ES-I3 (cell line): ENCODE results near the gene REC114.
"Not testable (repeated sequence)": the region's sequence is repeated elsewhere in the genome, so short reads cannot be mapped to it uniquely, and the experiment has no call there.

Experiments used
- H3K36me3 ChIP-seq: 2 replicates; pipeline ENCODE4 v1.6.1; 2013; ENCODE audit warnings: mild to moderate bottlenecking, low read length, control low read depth, moderate library complexity; ENCODE audit not compliant: insufficient read depth
- H3K4me1 ChIP-seq: 2 replicates; pipeline ENCODE4 v1.6.1; 2013; ENCODE audit warnings: mild to moderate bottlenecking, control low read depth, low read length; ENCODE audit not compliant: insufficient read depth
- H3K9ac ChIP-seq: 2 replicates; pipeline ENCODE4 v1.6.1; 2013; ENCODE audit warnings: low read depth, mild to moderate bottlenecking, low read length, moderate library complexity
- H3K9me3 ChIP-seq: 2 replicates; pipeline ENCODE4 v1.6.1; 2013; ENCODE audit warnings: mild to moderate bottlenecking, low read length, moderate library complexity; ENCODE audit not compliant: control insufficient read depth, insufficient read depth

Gene REC114

GRCh38 chr15:73442968-73443367 is at the start of gene REC114:
REC114 (plus strand) TSS chr15:73443164; CDS start chr15:73443186, 22 bp downstream.
- Histone ChIP-seq H3K36me3 (no peaks in the 10 kb centered on the region), H3K4me1 (peaks cover 5% of the 10 kb centered on the region; the same call in 1 of the 2 replicates), H3K9me3 (no peaks in the 10 kb centered on the region), H3K9ac (no peak within 1 kb of the TSS)

DNA sequence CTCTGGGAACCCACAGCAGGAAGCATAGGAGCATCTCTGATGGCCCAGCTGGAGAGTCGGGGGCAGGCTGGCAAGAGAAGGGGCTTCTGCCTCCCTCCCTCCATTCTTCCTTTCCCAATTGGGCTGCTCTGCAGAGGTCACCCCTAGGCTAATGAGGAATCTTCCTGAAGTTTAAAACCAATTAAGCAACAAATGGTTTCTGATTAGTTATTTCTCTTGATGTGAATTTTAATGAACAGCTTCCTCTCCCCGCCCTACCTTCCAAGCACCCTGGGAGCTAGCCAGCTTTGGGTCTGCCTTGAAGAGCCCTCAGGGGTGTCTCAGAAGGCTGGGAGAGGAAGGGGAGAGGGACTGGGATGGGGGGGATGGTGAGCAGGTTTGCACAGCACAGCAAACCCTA is 49.6 kb upstream of the REC114 start:
- peaks cover 26% of the 10 kb centered on the region for H3K4me1 ChIP-seq

DNA sequence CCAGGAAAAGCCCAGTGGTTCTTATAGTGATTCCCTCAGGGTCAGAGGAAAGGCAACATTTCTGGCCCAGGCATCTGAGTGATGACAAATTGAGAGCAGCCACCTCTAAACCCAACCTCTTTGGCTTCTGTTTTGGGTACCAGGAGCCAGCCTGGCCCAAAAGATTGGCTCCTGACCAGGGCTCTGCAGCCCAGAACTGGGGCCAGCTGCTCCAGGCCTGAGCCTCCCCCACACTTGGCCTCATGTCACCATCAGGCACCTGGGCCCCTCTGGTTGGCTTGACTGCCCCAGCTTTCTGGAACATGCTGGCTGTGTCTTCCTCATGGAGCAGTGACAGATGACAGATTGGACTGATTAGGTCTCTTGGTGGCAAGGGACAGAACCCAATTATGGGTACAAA is 48.2 kb upstream of the REC114 start:
- Histone ChIP-seq H3K9me3 (no peaks in the 10 kb centered on the region), H3K36me3 (no peaks in the 10 kb centered on the region), H3K4me1 (peaks cover 21% of the 10 kb centered on the region), H3K9ac (no peak overlapping the region)

More for the DNA sequence above, 49.6 kb upstream of the REC114 start:
- Histone ChIP-seq H3K9ac (no peak overlapping the region), H3K9me3 (no peaks in the 10 kb centered on the region), H3K36me3 (no peaks in the 10 kb centered on the region)

- Histone ChIP-seq H3K9me3 (no peaks in the 10 kb centered on the region), H3K36me3 (no peaks in the 10 kb centered on the region), H3K4me1 (peaks cover 17% of the 10 kb centered on the region), H3K9ac (no peak overlapping the region)
These were observed 47.3 kb upstream of the REC114 start for GRCh38 chr15:73395671-73396070.

DNA sequence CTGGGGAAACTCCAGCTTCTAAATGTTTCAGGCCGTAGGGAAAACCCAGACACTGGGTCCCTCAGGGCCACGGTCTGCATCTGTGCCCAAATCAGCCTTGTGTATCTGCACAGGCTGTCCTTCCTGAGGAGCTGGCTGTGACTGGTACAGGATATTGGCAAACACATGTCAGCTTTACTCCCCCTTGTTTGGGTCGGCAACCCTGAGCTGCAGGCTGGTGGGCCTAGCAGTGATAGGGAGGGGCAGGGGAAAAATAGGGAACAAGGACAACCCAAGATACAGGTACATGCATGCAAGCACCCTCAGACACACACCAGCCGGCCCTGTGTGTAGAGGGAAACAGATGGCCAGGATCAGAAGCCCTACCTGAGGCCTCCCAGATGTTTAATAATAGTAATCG is 45.5 kb upstream of the REC114 start:
- H3K9ac ChIP-seq: no peak overlapping the region
- H3K36me3 ChIP-seq: no peaks in the 10 kb centered on the region
- H3K9me3 ChIP-seq: no peaks in the 10 kb centered on the region
- peaks cover 17% of the 10 kb centered on the region for H3K4me1 ChIP-seq

GRCh38 chr15:73398861-73399260 is 44.1 kb upstream of the REC114 start:
- Histone ChIP-seq H3K9me3 (no peaks in the 10 kb centered on the region), H3K36me3 (no peaks in the 10 kb centered on the region), H3K9ac (no peak overlapping the region), H3K4me1 (peaks cover 21% of the 10 kb centered on the region)

DNA sequence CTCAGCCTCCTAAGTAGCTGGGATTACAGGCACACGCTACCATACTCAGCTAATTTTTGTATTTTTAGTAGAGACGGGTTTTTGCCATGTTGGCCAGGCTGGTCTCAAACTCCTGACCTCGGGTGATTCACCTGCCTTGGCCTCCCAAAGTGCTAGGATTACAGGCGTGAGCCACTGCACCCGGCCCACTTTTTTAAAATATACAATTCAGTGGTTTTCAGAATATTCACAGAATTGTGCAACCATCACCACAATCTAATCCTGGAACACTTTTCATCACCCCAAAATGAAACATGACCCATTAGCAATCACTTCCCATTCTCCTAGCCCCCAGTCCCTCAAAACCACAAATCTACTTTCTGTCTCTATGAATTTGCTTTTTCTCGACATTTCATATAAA is 42.7 kb upstream of the REC114 start:
- not testable (repeated sequence) for H3K9ac ChIP-seq, H3K9me3 ChIP-seq, H3K36me3 ChIP-seq
- peaks cover 21% of the 10 kb centered on the region for H3K4me1 ChIP-seq

DNA sequence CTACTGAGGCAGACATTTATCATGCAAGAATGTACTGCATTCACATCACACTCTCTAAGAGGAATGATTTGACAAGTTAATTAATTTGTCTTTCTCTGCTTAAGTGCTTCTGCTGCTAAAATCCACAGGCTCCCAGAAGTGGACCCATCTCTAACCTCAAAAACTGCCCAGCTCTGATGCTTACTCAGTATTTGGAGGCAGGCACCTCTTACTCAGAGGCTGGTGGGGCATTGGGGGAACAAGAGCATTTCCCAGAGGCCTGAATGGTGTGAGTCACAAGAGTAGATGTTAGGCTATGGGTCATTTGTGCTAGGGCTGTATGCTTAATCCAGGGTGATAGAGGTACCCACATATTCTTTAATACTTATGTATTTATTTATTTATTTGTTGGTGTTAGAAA is 39.8 kb upstream of the REC114 start:
- Histone ChIP-seq H3K9me3 (no peaks in the 10 kb centered on the region), H3K9ac (no peak overlapping the region), H3K4me1 (peaks cover 8% of the 10 kb centered on the region; the same call in 1 of the 2 replicates), H3K36me3 (no peaks in the 10 kb centered on the region)

DNA sequence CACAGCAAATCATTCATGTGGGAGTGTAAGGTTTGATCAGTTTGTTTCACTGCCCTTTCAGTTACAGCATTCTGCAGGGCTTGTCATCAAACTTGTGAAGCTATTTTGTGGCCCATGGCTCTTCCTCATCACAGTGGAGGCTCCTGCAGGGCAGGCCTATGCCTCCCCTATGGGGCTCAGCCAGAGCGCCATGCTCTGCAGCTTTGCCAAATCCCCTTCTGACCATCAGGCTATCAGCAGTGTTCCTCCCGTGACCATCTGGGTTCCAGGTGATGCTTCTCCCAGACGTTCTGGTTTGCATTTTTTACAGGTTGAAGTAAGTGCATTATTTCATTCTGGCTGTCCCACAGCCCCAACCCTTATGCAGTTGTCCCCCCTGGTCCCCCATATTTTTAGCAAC is 28.1 kb upstream of the REC114 start:
- Histone ChIP-seq H3K9ac (no peak overlapping the region), H3K9me3 (no peaks in the 10 kb centered on the region), H3K4me1 (no peaks in the 10 kb centered on the region), H3K36me3 (no peaks in the 10 kb centered on the region)

- 0 out of 2 replicates have a peak, but pooled peaks cover 5% of the 10 kb centered on the region for H3K4me1 ChIP-seq
- no peaks in the 10 kb centered on the region for H3K9me3 ChIP-seq
- H3K9ac ChIP-seq: no peak overlapping the region
- H3K36me3 ChIP-seq: no peaks in the 10 kb centered on the region
These were observed 18.5 kb upstream of the REC114 start for GRCh38 chr15:73424506-73424905.

DNA sequence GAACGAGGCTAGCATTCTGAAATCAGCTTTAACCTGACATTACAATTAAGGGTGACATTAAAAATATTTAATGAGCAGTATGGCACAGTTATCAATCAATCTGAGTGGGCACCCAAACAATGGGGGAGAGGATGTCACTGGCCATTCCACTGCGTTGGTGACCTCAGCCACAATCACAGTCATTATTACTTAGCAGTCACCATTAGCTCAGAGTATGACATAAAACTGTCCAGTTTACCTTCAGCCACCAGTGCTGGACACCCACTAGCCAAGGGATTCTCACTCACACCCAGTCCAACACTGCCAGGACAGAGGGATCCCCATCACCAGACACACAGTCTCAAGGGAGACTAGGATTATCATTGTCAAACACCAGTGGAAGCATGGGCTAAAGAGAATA is 17.5 kb upstream of the REC114 start:
- Histone ChIP-seq H3K36me3 (no peaks in the 10 kb centered on the region), H3K9me3 (no peaks in the 10 kb centered on the region), H3K4me1 (0 out of 2 replicates have a peak, but pooled peaks cover 5% of the 10 kb centered on the region), H3K9ac (no peak overlapping the region)

DNA sequence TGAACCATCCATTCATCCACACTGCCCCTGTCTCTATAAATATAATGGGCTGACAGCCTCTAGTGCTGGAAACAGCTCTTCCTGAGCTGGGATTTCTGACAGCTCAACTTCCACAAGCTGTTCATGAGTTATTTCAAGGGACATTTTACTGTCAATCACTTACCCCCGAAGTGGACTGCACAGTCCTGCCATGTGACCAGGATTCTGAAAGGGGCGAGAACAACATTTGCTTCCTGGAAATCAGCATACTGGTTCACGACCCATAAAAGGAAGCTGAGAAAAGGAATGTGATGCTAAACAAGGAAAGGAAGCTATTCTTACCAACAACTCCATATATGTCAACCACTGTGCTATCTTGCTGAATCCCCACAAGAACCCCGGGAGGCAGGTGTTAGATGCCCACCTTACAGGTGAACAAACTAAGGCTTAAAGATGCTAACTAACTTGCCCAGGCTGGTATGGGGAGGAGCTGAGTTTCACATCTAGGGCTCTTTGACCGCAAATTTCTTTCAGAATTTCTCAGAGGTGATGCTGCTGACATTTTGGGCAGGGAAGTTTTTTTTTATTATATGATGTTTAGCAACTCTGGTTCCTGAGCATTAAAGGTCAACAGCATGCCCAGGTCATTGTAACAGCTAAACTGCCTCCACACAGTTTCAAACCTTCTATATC is 16.5 kb upstream of the REC114 start:
- no peaks in the 10 kb centered on the region for H3K36me3 ChIP-seq
- no peak overlapping the region for H3K9ac ChIP-seq
- H3K4me1 ChIP-seq: 0 out of 2 replicates have a peak, but pooled peaks cover 5% of the 10 kb centered on the region
- H3K9me3 ChIP-seq: no peaks in the 10 kb centered on the region

DNA sequence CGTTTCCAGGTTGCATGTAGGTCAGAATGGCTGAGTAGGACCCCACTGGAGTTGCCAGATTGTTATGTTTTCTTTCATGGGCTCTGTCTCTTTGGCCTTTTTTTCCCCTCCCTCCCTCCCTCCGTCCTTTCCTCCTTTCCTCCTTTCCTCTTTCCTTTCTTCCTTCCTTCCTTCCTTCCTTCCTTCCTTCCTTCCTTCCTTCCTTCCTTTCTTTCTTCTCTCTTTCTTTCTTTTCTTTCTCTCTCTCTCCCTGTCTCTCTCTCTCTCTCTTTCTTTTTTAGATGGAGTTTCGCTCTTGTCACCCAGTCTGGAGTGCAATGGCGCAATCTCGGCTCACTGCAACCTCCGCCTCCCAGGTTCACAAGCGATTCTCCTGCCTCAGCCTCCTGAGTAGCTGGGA is 11.6 kb upstream of the REC114 start:
- H3K36me3 ChIP-seq, H3K4me1 ChIP-seq, H3K9me3 ChIP-seq, H3K9ac ChIP-seq: not testable (repeated sequence)

DNA sequence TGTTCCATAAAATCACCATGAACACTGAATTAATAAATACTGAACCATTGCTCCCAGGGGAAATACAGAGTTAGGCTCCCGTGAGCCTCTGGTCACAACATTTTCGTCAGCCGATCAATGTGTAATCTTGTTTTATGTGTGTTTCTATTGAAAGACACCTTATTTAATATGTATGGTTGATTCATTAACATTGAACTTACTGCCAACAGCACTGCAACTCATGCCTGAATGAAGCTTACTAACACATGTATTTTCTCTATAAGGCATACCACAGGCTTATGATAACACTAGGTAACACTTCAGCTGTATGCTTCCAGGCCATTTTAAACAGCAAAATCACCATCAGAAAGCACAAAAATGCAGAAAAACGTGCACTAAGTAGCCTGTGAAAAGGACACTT is 9.1 kb upstream of the REC114 start:
- Histone ChIP-seq H3K4me1 (peaks cover 21% of the 10 kb centered on the region), H3K9ac (no peak overlapping the region), H3K36me3 (no peaks in the 10 kb centered on the region), H3K9me3 (no peaks in the 10 kb centered on the region)

- H3K9me3 ChIP-seq: no peaks in the 10 kb centered on the region
- peaks cover 21% of the 10 kb centered on the region for H3K4me1 ChIP-seq
- no peaks in the 10 kb centered on the region for H3K36me3 ChIP-seq
- no peak overlapping the region for H3K9ac ChIP-seq
These were observed 6.4 kb upstream of the REC114 start for GRCh38 chr15:73436613-73437012.
